ENCODE measurements around the gene GPR21. TPM values are rescaled to one million over a fixed set of nuclear protein-coding genes. Genes with fewer than 3 reads are reported as not detected.

Gene GPR21
- total RNA-seq, 3 donors from 2014 or later (not counting 1 experiment from before 2014, with no cell fraction given), result 1.9 TPM; not detected in 2

DNA sequence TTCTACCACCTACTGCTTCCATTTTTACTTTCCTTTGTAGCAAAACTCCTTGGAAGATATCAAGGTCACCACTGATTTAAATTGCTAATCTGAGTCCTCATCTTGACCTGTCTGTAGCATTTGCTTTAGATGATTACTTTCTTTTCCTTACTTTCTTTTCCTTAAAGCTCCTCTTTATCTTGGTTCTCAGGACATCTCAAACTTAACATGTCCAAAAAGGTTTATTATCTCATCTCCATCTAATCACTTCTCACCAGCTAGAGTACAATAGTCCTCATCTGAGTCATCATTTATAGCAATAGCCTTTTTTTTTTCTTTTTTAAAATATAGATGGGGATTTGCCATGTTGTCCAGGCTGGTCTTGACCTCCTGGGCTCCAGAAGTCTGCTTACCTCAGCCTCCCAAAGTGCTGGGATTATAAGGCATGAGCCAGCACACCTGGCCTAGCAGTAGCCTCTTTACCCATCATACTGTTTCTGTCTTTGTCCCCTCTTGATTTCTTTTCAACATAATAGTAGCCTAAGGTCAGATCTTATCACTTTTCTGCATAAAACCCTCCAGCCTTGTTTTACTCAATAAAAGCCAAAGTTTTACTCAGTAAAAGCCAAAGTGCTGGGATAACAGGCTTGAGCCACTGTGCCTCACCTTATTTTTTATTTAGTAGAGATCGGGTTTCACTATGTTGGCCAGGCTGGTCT is 32.9 kb upstream of the GPR21 start:
- ATAC-seq, result no peak
- TF ChIP-seq, protein P1, sequence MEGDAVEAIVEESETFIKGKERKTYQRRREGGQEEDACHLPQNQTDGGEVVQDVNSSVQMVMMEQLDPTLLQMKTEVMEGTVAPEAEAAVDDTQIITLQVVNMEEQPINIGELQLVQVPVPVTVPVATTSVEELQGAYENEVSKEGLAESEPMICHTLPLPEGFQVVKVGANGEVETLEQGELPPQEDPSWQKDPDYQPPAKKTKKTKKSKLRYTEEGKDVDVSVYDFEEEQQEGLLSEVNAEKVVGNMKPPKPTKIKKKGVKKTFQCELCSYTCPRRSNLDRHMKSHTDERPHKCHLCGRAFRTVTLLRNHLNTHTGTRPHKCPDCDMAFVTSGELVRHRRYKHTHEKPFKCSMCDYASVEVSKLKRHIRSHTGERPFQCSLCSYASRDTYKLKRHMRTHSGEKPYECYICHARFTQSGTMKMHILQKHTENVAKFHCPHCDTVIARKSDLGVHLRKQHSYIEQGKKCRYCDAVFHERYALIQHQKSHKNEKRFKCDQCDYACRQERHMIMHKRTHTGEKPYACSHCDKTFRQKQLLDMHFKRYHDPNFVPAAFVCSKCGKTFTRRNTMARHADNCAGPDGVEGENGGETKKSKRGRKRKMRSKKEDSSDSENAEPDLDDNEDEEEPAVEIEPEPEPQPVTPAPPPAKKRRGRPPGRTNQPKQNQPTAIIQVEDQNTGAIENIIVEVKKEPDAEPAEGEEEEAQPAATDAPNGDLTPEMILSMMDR (IDR thresholded peaks at IDR 0.05), result no peak
- 100% methylated on average over 1 of the region's 1 CpG for WGBS (ENCODE audit: insufficient coverage)
- no peaks in the 10 kb centered on the region for H3K4me1 Mint-ChIP-seq
- H3K36me3 Mint-ChIP-seq, result peaks cover 19% of the 10 kb centered on the region
- Histone ChIP-seq H3K4me1 (ENCODE audit: control insufficient read depth, insufficient read depth, low read length) (no peaks in the 10 kb centered on the region), H3K27me3 (ENCODE audit: control insufficient read depth, insufficient read depth, low read length) (no peaks in the 10 kb centered on the region), H3K36me3 (ENCODE audit: control insufficient read depth, insufficient read depth, low read length) (peaks cover 46% of the 10 kb centered on the region), H3K27ac (ENCODE audit: low read length) (no peak overlapping the region), H3K9me3 (ENCODE audit: control insufficient read depth, insufficient read depth, low read length) (no peaks in the 10 kb centered on the region), H3K4me3 (ENCODE audit: low read length) (no peak overlapping the region)
- no peaks in the 10 kb centered on the region for H3K9me3 Mint-ChIP-seq
- no peak overlapping the region for H3K4me3 Mint-ChIP-seq
- H3K27me3 Mint-ChIP-seq (ENCODE audit: low read depth in 2 of 2), result no peaks in the 10 kb centered on the region
- DNase-seq, result no peak
- H3K27ac Mint-ChIP-seq, result no peak overlapping the region
- intact Hi-C loops (cut with micrococcal nuclease), result no loop called here

DNA sequence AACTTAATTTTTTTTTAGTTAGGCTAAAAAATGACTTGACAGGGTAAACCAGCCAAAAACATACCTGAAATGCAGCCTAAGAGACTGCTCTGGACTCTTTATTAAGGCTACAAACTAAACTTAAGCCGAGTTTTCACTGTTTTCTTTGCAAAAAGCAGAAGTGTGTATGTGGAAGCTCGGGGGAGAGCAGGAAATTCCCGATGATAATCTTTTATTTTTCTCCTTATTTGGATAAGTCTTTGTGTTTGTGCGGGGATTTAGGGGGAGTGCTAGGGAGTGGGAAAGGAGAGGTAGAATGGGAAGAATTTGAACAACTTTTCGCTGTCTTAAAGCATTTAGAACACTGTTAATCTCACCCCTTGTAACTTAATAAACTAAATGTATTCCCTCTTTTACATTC is 30.7 kb upstream of the GPR21 start:
- no peaks in the 10 kb centered on the region for H3K4me1 Mint-ChIP-seq
- Histone ChIP-seq H3K27me3 (ENCODE audit: control insufficient read depth, insufficient read depth, low read length) (no peaks in the 10 kb centered on the region), H3K9me3 (ENCODE audit: control insufficient read depth, insufficient read depth, low read length) (no peaks in the 10 kb centered on the region), H3K36me3 (ENCODE audit: control insufficient read depth, insufficient read depth, low read length) (peaks cover 31% of the 10 kb centered on the region), H3K4me3 (ENCODE audit: low read length) (no peak overlapping the region), H3K4me1 (ENCODE audit: control insufficient read depth, insufficient read depth, low read length) (no peaks in the 10 kb centered on the region), H3K27ac (ENCODE audit: low read length) (no peak overlapping the region)
- H3K9me3 Mint-ChIP-seq, result no peaks in the 10 kb centered on the region
- TF ChIP-seq, protein P1 (IDR thresholded peaks at IDR 0.05), result no peak
- WGBS (ENCODE audit: insufficient coverage), result 33% methylated on average over 4 of the region's 5 CpGs
- no peak overlapping the region for H3K4me3 Mint-ChIP-seq
- intact Hi-C loops (cut with micrococcal nuclease), result no loop called here
- H3K27ac Mint-ChIP-seq, result no peak overlapping the region
- no peak for ATAC-seq
- no peaks in the 10 kb centered on the region for H3K27me3 Mint-ChIP-seq (ENCODE audit: low read depth in 2 of 2)
- DNase-seq, result no peak
- H3K36me3 Mint-ChIP-seq, result peaks cover 19% of the 10 kb centered on the region

DNA sequence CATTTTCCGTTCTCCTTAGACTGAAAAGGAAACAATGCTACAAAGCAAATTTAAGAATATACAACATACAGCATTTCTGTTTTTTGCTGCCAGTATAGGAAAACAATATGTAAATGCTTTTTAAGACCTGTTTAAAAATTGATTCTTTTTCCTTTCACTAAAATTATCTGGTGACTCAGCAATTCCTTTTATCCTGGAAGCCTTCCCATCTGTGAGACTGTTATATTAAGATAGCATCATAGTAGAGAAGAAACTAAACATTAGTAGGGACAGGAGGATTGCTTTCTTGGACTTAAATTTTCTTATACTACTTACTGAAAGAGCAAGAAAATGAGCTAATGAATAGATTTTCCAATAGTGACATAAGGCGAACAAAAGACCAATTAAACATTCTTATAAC is 30.0 kb upstream of the GPR21 start:
- intact Hi-C loops (cut with micrococcal nuclease), result no loop called here
- no peaks in the 10 kb centered on the region for H3K4me1 Mint-ChIP-seq
- no peaks in the 10 kb centered on the region for H3K4me1 ChIP-seq (ENCODE audit: control insufficient read depth, insufficient read depth, low read length)
- no peaks in the 10 kb centered on the region for H3K9me3 Mint-ChIP-seq
- H3K27ac Mint-ChIP-seq, result no peak overlapping the region
- H3K9me3 ChIP-seq (ENCODE audit: control insufficient read depth, insufficient read depth, low read length), result no peaks in the 10 kb centered on the region
- no CpG with 5 or more reads among the region's 2 CpGs for WGBS (ENCODE audit: insufficient coverage)
- no peaks in the 10 kb centered on the region for H3K27me3 Mint-ChIP-seq (ENCODE audit: low read depth in 2 of 2)
- no peaks in the 10 kb centered on the region for H3K27me3 ChIP-seq (ENCODE audit: control insufficient read depth, insufficient read depth, low read length)
- H3K27ac ChIP-seq (ENCODE audit: low read length), result no peak overlapping the region
- H3K36me3 ChIP-seq (ENCODE audit: control insufficient read depth, insufficient read depth, low read length), result peaks cover 29% of the 10 kb centered on the region
- no peak overlapping the region for H3K4me3 ChIP-seq (ENCODE audit: low read length)
- TF ChIP-seq, protein P1 (IDR thresholded peaks at IDR 0.05), result no peak
- H3K4me3 Mint-ChIP-seq, result no peak overlapping the region
- ATAC-seq, result no peak
- no peak for DNase-seq
- peaks cover 19% of the 10 kb centered on the region for H3K36me3 Mint-ChIP-seq

DNA sequence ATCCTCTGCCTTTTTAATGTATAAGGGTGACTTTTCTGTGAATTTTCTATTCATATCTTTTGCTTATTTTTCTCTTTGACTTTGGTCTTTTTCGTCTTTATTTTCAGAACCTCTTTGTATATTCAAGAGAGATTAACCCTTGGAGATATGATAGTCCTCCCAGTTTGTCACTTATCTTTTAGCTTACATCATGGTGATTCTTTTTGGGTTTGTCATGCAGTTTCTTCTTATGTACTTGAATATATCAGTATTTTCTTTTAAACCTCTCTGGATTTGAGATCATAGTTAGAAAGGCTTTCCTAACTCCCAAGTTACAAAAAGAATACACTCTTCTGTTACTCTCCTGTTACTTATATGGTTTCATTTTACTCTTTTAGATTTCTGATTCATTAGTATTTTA is 27.5 kb upstream of the GPR21 start:
- Mint-ChIP-seq H3K4me1 (no peaks in the 10 kb centered on the region), H3K27me3 (ENCODE audit: low read depth in 2 of 2) (no peaks in the 10 kb centered on the region), H3K36me3 (no peaks in the 10 kb centered on the region), H3K4me3 (no peak overlapping the region), H3K9me3 (no peaks in the 10 kb centered on the region), H3K27ac (no peak overlapping the region)
- Histone ChIP-seq H3K9me3 (ENCODE audit: control insufficient read depth, insufficient read depth, low read length) (no peaks in the 10 kb centered on the region), H3K27me3 (ENCODE audit: control insufficient read depth, insufficient read depth, low read length) (no peaks in the 10 kb centered on the region), H3K27ac (ENCODE audit: low read length) (no peak overlapping the region), H3K4me3 (ENCODE audit: low read length) (no peak overlapping the region), H3K36me3 (ENCODE audit: control insufficient read depth, insufficient read depth, low read length) (peaks cover 18% of the 10 kb centered on the region), H3K4me1 (ENCODE audit: control insufficient read depth, insufficient read depth, low read length) (no peaks in the 10 kb centered on the region)
- WGBS (ENCODE audit: insufficient coverage), result no CpG with 5 or more reads among the region's 1 CpG
- DNase-seq (no peak), ATAC-seq (no peak)
- TF ChIP-seq, protein P1 (IDR thresholded peaks at IDR 0.05), result no peak
- intact Hi-C loops (cut with micrococcal nuclease), result no loop called here
